HG02884 (cell line): ENCODE results near the gene ACP2.

ENCODE experiments used
- ATAC-seq: cut with Tn5 transposase; IDR thresholded peaks from one replicate; pipeline ENCODE4 v1.9.1; 2021; ENCODE audit warnings: mild to moderate bottlenecking, moderate library complexity; ENCODE audit not compliant: unreplicated experiment

Gene ACP2

DNA sequence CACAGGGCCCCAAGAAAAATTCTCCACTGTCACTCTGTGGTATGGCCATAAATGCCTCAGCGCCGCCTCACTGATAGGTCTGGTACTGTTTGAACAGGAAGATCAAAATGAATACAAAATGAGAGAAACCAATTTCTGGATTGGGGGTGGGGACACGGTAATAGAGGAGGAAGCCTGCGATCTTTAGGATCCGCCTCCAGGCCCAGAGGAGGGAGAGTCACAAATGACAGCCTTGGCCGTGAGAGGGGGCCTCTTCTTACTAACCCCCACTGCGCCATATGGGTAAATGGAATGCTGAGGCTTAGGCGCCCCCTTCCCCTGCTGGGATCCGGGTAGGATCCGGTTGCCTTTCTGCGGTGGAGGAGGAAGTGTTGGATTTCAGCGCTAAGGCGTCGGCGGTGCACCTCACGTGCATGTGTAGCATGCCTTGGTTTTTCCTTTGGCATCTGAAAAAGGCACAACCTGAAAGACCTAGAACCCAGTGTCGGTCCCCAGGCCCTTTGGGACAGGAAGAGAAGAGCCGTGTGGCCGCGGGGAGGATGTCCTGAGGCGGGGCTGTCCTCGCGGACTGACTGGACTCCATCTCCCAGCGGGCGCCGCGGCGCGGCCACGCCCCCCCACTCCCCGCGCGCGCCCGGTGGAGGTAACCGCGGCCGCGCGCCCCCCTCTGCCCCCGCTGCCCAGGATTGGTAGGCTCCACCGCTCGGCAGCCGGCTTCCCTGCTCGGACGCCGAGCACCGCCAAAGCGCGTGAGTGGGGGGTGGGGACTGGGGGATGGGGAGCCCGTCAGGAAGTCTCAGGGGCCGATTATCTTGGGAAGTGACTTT, 20.6 kb upstream of the ACP2 start:
- peak; percentile 34 for ATAC-seq

DNA sequence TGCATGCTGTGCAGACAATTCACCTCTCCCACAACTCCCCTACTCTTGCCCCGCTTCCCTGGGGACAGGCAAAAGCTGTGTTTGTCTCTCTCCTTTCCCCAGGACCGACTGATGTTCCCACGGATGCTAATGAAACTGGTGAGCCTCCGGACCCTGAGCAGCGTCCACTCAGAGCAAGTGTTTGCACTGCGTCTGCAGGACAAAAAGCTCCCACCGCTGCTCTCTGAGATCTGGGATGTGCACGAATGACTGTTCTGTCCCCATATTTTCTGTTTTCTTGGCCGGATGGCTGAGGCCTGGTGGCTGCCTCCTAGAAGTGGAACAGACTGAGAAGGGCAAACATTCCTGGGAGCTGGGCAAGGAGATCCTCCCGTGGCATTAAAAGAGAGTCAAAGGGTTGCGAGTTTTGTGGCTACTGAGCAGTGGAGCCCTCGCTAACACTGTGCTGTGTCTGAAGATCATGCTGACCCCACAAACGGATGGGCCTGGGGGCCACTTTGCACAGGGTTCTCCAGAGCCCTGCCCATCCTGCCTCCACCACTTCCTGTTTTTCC, 19.9 kb upstream of the ACP2 start:
- no peak for ATAC-seq

DNA sequence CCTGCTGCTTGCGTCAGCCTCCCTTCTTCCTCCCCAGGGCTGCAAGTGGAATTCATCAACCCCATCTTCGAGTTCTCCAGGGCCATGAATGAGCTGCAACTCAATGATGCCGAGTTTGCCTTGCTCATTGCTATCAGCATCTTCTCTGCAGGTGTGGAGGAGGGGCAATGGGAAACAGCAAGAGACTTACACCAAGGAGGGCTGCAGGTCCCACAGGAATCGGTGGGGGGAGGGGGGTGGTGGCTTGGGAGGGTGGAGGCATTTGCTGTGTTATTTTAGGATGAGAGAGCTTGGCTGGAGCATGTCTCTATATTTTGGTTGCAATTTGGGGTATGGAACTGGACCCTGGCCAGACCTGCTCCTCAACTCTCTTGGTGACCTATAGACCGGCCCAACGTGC, 19.3 kb upstream of the ACP2 start:
- ATAC-seq: no peak

DNA sequence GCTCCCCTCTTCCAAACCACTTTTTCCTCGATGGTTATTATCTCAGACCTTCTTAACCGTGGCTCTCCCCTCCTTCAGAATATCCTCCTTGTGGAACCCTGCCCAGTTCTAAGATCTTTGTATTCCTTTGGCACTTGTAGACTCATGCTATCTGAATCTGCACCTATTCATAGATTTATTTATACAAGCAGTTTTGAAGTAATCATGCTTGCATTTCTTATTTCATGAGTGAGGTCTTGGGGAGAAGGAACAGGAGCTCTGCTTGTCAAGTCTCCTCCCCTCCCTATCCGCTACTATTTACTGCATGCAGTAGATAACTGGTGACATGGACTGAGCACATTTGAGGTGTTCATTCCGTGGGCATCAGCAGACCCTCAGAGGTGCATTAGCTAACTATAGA, 15.9 kb upstream of the ACP2 start:
- no peak for ATAC-seq

DNA sequence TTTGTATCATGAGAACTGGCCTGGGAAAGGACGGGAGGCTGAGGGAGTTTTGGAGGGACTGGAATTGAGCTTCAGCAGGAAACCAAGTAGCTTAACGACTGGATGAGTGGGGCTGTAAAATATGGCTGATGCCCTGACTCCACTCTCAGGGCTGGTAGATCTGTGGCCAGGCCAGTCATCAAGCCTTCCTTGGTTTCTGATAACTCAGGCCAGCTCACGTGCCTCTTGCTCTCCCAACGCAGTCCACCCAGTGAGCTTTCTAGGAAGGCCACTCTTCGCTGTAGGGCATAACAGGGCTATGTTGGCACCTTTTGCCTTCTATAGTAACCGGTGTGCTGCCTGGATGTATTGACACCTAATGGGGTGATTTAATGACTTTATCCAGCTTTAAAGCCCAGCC, 15.5 kb upstream of the ACP2 start:
- ATAC-seq: no peak

DNA sequence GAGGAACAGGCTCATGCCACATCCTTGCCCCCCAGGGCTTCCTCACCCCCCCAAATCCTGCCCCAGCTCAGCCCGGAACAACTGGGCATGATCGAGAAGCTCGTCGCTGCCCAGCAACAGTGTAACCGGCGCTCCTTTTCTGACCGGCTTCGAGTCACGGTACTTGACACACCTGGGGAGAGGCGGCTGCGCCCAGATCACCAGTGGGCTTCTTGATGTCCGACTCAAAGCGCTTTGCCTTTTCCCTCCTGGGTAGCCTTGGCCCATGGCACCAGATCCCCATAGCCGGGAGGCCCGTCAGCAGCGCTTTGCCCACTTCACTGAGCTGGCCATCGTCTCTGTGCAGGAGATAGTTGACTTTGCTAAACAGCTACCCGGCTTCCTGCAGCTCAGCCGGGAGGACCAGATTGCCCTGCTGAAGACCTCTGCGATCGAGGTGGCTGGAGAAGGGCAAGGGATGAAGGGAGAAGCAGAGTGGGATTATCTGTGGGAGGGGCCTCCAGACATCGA, 12.7 kb upstream of the ACP2 start:
- ATAC-seq: no peak

DNA sequence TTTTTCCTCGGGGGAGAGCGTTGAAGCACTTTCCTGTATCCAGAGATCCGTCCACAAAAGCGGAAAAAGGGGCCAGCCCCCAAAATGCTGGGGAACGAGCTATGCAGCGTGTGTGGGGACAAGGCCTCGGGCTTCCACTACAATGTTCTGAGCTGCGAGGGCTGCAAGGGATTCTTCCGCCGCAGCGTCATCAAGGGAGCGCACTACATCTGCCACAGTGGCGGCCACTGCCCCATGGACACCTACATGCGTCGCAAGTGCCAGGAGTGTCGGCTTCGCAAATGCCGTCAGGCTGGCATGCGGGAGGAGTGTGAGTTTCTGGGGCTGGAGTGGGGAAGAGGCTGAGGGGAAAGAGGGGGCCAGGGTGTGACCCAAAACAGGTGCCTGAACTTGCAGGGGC, 11.8 kb upstream of the ACP2 start:
- no peak for ATAC-seq

DNA sequence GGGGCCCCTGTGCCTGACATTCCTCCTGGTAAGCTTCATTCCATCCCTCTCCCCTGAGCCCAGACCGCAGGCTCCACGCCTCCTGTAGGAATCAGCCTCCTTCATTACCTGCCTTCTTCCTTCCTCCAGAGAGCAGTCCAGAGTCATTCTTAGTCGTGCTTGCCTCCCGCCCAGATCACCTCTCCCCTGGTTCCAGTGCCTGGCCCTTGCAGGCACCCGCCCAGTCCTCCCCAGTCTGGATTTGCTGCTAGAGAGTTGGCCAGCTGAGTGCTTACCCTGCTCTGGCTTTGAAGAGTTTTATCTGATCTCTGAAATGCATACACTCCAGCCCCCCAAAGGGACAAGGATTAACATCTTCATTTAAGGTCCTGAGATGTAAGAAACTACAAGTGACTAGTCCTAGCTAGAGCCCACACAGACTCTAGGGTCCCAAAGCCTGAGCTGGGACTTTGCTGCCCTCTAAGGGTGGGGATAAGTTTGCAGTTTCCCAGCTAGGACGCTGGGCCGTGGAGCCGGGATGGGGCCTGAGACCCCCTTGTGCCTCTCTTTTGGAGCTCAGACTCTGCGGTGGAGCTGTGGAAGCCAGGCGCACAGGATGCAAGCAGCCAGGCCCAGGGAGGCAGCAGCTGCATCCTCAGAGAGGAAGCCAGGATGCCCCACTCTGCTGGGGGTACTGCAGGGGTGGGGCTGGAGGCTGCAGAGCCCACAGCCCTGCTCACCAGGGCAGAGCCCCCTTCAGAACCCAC, 10.8 kb upstream of the ACP2 start:
- peak; percentile 59 for ATAC-seq

DNA sequence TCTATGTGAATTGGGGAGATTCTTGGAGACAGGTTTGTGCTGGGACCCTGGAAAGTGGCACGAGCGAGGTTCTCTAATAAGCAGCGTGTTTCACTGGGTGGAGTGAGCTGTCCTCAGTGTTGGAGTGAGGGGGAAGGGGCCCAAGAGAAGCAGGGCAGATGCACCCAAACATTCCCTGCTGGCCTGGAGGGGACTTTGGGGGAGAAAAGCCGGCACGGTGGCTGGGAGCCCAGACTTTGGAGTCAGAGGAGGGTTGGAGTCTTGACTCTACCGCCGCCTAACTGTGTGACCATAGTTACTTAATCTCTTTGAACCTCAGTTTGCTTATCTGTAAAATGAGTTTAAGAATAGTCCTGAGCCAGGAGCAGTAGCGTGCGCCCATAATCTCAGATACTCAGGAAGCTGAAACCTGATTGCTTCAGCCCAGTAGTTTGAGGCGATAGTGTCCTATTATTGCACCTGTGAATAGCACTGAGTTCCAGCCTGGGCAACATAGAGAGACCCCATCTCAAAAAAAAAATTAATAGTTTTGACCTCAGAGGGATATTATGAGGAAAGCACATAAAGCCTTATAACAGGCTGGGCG, 9.8 kb upstream of the ACP2 start:
- ATAC-seq: no peak

DNA sequence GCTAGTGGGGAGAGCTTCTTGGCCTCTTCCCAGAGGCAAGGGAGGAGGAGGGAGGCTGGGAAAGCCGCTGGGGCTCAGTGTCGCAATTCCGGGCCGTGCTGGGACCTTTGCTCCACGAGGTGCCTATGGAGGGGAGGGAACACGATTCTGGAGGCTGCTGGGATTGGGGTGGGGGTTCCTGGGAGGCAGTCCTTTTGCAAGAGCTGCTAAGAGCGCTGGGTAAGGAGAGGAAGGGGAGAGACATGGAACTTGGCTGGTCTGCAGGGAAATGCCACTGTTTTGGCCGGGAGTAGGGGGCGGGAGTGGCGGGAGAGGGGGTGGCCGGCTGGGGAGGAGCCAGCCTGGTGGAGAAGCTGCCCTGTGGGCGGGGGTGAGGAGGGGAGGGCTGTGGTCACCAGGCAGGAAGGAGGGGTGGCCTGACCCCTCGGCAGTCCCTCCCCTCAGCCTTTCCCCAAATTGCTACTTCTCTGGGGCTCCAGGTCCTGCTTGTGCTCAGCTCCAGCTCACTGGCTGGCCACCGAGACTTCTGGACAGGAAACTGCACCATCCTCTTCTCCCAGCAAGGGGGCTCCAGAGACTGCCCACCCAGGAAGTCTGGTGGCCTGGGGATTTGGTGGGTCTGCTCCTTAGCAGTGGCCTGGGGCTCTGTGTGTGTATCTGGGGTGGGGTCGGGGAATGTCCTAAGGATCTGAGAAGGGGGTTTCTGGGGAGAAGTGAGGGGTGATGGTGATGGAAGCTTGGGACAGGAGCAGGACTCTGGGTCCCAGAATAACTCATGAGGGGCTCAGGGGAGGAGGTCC, 9.1 kb upstream of the ACP2 start, which contains the start of gene NR1H3:
Gene NR1H3, plus strand, starts transcription at position 480 of the 800 bp plus-strand sequence. CDS start 1,221 bp downstream, outside the sequence.
- no peak for ATAC-seq

DNA sequence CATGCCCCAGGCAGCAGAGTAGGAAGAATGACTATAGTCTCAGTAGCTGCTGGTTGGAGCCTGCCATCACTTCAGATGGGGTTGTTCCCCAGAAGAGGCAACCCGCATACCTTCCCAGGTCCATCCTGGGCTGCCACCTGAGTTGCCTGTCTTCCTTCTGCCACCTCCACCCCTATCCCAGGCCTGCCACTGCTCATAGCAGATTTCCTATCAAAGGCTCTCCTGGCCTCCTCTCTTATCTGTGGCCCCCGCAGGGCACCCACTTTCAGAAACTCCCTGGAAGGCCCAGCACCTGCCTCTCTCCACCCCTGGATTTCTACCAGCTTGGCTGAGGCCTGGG, 8.5 kb upstream of the ACP2 start:
- ATAC-seq: no peak

DNA sequence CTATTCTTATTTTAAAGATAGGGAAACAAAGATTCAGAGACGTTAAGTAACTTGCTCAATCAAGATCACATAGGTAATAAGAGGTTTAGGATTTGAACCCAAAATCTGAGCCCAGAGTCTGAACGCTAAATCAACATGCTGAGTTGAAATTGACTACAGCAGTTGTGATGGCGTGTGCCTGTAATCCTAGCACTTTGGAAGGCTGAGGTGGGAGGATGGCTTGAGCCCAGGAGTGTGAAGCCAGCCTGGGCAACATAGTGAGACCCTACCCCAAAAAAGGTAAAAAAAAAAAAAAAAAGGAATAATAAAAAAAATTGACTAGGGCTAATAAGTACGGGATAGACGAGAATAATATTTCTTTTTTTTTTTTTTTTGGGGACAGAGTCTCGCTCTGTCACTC, 7.8 kb upstream of the ACP2 start:
- ATAC-seq: no peak

DNA sequence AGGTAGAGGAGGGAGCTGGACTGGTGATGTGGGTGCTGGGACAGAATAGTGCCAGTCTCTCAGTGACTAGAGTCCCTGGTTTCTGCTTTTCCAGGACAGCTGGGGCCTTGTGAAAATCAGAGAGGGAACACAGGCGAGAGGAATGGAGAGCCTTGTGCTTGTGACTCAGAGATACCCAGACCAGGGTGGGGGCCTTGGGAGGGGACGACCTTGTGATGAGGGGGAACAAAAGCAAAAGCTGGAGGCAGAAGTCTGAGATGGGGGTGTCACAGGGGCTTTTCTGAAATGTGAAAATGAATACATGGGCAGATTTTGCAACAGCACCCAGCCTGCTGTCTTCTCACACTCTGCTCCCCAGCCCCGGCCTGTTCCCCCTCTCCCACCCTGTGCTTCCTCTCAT, 5.8 kb upstream of the ACP2 start:
- ATAC-seq: no peak

DNA sequence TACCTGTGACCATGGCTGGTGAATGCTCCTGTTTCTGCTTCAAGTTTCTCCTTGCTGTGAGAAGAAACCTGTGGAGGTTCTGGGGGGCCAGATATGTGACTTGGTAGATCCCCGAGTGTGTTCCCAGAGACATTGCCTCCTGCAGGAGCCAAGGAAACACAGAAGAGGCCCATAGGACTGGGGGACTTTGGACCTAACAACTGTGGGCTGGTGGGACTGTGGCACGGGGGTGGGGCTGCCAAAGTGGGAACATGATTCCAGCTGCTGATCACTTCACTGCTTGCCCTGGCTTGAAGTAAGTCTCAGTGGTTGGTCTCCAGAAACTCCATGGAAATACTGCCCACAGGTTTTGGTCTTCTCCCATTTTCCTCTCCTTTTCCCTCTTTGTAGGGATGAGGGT, 5.0 kb upstream of the ACP2 start:
- no peak for ATAC-seq

DNA sequence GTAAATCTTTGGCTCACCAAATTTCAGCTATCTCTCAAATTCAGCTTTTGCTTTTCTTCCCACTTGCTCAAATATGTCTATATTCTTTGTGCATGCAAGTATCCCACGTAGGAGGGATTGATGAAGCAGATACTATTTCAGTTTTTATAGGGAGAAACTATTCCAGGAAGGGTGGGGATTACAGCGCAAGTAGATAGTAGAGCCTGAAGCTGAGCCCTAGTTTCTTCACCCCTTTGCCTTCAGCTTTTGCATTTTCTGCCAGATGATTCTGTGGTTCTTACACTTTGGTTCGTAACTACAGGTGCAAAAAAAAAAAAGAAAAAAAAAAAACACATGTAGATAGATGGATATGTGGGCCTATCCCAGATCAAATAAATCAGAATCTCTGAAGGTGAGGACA, 3.1 kb upstream of the ACP2 start:
- ATAC-seq: no peak

DNA sequence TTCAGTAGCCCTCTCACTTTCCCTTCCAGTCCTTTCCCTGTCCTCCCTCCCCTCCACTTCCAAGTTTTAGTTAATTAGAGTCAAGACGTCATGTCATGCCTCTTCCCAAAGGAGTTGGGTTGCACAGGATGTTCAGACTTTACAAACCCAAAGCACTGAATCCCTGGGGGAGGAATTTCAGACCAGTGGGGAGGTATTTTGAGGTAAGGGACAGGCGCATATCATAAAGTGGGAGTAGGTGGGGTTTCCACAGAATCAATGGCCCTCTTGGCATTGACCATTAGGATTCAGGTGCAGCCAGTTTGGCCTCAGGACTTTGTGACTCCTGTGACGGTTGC, 733 bp upstream of the ACP2 start:
- no peak for ATAC-seq

DNA sequence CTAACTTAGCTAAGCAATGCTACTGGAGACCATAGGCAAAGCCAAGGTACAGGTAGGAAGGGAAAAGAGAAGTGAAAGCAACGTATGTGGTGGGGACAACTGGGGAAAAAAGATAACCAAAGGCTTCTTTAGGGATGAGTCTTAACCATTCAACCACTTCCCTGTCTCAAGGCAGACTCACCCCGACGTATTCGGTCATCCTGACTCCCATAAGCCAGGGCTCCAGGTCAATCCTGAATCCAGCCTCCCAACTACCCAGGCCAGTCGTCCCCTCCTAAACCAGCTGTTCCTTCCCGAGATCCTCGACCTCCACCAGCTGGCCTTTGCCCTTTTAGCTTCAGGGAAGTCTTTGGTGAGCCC, 330 bp downstream of the ACP2 start:
- ATAC-seq: peak; percentile 41

DNA sequence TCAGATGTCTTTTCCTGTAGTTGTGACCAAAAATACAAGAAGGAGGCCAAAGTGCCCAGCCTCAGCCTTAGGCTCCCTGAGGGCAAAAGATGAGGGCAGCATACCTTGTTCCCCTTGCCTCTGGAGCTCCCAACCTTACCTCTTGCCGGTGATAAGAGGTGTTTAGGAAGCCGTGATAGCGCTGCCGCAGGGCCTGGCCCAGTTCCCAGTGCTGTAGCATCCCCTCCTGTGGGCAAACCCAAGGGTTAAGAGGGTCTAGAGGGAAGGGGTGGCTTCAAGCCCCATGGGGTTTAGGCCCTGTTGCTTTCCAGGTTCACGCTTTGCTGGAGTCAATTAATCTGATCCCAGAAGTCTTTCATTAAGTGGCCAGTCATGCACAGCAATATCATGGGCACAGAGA, 1.1 kb downstream of the ACP2 start:
- no peak for ATAC-seq

DNA sequence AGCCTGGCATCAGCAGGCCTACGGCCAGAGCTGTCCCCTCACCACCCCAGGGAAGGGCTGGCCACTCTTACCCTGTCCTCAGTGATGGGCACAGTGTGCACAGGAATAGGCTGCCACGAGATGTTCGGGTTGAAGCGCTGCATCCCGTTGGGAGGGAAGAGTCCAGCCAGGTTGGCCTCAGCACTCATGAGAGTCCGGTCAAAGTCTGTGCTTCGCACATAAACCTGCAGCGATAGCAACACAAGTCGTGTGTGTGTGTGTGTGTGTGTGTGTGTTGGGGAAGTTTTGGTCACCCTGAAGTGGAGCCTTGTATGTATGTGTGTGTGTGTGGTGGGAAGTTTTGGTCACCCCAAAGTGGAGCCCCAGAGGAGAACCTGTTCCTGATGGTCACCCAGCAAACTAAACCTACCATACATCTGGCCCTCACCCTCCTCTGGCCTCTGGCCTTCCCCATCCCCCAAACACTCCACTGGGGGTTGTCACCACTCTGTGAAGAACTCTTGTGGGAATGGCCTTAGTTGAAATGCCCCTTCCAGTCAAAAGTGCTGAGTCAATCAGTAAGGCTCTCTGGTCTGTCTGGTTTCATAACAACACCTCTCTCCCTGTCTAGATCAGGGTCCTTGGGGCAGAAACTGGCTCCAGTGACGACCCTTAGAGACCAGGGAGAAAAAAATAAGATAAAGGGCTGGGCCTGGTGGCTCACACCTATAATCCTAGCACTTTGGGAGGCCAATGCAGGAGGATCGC, 2.8 kb downstream of the ACP2 start:
- no peak for ATAC-seq
